Duodenal mucosa (tissue), 2 donors: ENCODE measurements around the gene SOCS4.
"Not testable (repeated sequence)": the region's sequence is repeated elsewhere in the genome, so short reads cannot be mapped to it uniquely, and the experiment has no call there.

Experiments
- H3K27ac ChIP-seq: one replicate; pipeline ENCODE4 v1.7.0; 2013; ENCODE audit warnings: low read depth, low read length
- H3K27me3 ChIP-seq, 2 donors: one replicate each; pipeline ENCODE4 v1.7.0; 2013; ENCODE audit warnings: low read length in 2 of 2, control low read depth in 1 of 2; ENCODE audit not compliant: insufficient read depth in 2 of 2, control insufficient read depth in 1 of 2
- H3K36me3 ChIP-seq, 2 donors: one replicate each; pipeline ENCODE4 v1.7.0; 2013; ENCODE audit warnings: low read length in 2 of 2, control low read depth in 1 of 2; ENCODE audit not compliant: insufficient read depth in 2 of 2, control insufficient read depth in 1 of 2
- H3K4me1 ChIP-seq, 2 donors: one replicate each; pipeline ENCODE4 v1.7.0; 2013; ENCODE audit warnings: low read length in 2 of 2, control low read depth in 1 of 2; ENCODE audit not compliant: insufficient read depth in 2 of 2, control insufficient read depth in 1 of 2
- H3K4me3 ChIP-seq, 2 donors: one replicate each; pipeline ENCODE4 v1.7.0; 2013; ENCODE audit warnings: low read length in 2 of 2, low read depth in 1 of 2
- H3K9ac ChIP-seq, 2 donors: one replicate each; pipeline ENCODE4 v1.7.0; 2013; ENCODE audit warnings: low read length in 2 of 2, low read depth in 1 of 2
- H3K9me3 ChIP-seq, 2 donors: one replicate each; pipeline ENCODE4 v1.7.0; 2013; ENCODE audit warnings: low read length in 2 of 2, control low read depth in 1 of 2; ENCODE audit not compliant: control insufficient read depth in 1 of 2

SOCS4 gene

DNA sequence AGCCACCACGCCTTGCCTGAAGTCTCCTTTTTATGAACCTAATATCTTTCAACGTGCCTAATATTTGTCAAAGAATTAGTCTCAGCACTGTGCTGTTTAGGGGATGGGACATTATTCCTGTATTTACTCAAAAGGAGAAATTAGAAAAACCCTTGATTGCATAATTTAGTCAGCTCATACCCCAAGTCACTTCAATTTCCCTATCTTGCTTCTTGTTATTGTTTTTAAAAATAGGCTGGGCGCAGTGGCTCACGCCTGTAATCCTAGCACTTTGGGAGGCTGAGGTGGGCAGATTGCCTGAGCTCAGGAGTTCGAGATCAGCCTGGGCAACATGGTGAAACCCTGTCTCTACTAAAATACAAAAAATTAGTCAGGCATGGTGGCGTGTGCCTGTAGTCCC lies 52.9 kb downstream of the SOCS4 start:
- H3K9me3 ChIP-seq, H3K27ac ChIP-seq: not testable (repeated sequence)

GRCh38 chr14:55084401-55085059 lies 57.5 kb downstream of the SOCS4 start:
- H3K4me3 ChIP-seq = no peak overlapping the region
- H3K9me3 ChIP-seq = no peaks in the 10 kb centered on the region
- H3K4me1 ChIP-seq = peaks cover 0 to 15% of the 10 kb centered on the region in 2 donors
- H3K27me3 ChIP-seq = no peaks in the 10 kb centered on the region
- no peak overlapping the region for H3K9ac ChIP-seq
- no peaks in the 10 kb centered on the region for H3K36me3 ChIP-seq
- no peak overlapping the region for H3K27ac ChIP-seq

More for the DNA sequence above, 52.9 kb downstream of the SOCS4 start:
- H3K4me3 ChIP-seq, H3K27me3 ChIP-seq, H3K9ac ChIP-seq, H3K36me3 ChIP-seq: not testable (repeated sequence)
- peaks cover 14 to 21% of the 10 kb centered on the region in 2 donors for H3K4me1 ChIP-seq

DNA sequence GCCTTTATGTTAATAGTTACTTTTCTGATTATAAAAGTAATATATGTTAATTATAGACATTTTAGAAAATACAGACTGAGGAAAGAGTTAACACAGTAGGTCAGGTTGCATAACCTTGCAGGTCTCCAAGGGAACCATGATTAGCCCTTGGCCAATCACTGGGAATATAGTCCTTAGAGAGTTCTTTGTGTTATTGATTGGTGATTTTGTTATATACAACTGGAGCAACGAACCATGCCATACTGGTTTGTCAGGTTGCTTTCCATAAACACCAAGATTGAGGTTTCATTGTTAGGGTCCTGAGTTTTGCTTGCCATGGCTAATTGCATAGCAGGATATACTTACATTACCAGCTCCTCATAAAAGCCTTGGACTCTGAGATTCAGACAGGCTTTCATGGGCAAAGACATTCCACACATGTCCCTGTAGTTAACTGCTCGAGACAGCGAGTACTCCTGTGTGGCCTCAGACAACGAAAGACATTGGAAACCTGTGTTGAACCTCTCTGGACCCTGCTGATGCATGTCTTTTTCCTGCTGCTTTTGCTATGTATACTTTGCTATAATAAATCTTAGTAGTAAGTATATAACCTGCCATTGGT lies 58.1 kb downstream of the SOCS4 start:
- Histone ChIP-seq H3K27ac (no peak overlapping the region), H3K36me3 (no peaks in the 10 kb centered on the region), H3K9me3 (no peaks in the 10 kb centered on the region), H3K4me3 (no peak overlapping the region), H3K4me1 (peaks cover 0 to 15% of the 10 kb centered on the region in 2 donors), H3K9ac (no peak overlapping the region), H3K27me3 (no peaks in the 10 kb centered on the region)

GRCh38 chr14:55086938-55087337 lies 59.9 kb downstream of the SOCS4 start:
- no peaks in the 10 kb centered on the region for H3K9me3 ChIP-seq
- no peak overlapping the region for H3K4me3 ChIP-seq
- no peaks in the 10 kb centered on the region for H3K27me3 ChIP-seq
- H3K27ac ChIP-seq = no peak overlapping the region
- no peaks in the 10 kb centered on the region for H3K36me3 ChIP-seq
- H3K4me1 ChIP-seq = peaks cover 4 to 27% of the 10 kb centered on the region in 2 donors
- no peak overlapping the region for H3K9ac ChIP-seq

GRCh38 chr14:55088356-55088755 lies 61.3 kb downstream of the SOCS4 start:
- Histone ChIP-seq H3K9me3 (no peaks in the 10 kb centered on the region), H3K36me3 (no peaks in the 10 kb centered on the region), H3K4me1 (peaks cover 15 to 38% of the 10 kb centered on the region in 2 donors), H3K27ac (no peak overlapping the region), H3K4me3 (no peak overlapping the region), H3K27me3 (no peaks in the 10 kb centered on the region), H3K9ac (no peak overlapping the region)

- Histone ChIP-seq H3K4me3 (no peak overlapping the region), H3K9me3 (no peaks in the 10 kb centered on the region), H3K27me3 (no peaks in the 10 kb centered on the region), H3K36me3 (no peaks in the 10 kb centered on the region), H3K9ac (peak overlapping the region in 1 of 2 donors; percentile 32), H3K27ac (no peak overlapping the region), H3K4me1 (peaks cover 18 to 28% of the 10 kb centered on the region in 2 donors)
These were observed 65.3 kb downstream of the SOCS4 start for GRCh38 chr14:55092341-55092740.

DNA sequence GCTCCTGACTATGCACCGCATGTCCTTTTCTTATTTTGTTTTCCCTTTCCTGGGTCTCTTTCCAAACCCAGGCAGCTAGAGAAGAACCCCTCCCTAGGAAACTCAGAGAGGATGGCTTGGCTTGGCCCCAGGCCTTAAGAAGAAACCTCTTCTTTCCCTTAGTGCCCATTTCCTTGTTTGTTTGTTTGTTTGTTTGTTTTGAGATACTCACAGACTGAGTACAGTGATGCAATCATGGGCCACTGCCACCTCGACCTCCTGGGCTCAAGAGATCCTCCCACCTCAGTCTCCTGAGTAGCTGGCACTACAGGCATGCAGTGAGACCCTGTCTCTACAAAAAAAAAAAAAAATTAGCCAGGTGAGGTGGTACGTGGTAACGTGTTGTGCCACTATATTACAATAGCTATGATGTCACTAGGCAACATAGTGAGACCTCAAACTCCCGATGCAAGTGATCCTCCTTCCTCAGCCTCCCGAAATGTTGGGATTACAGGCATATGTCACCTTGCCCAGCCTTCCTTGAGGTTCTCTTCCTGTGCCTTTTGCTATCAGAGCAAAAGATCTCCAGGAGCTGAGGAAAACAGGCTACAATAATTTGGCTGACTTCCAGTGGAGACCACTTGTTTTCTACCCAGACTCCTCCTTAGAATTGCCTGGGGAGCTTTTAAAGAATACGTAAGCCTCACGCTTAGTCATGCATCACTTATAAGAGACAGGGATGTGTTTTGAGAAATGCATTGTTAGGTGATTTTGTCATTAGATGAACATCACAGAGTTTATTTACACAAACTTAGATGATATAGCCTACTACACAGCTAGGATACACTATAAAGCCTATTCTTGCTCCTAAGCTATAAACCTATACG lies 67.5 kb downstream of the SOCS4 start:
- no peak overlapping the region for H3K4me3 ChIP-seq
- no peak overlapping the region for H3K27ac ChIP-seq
- H3K9me3 ChIP-seq = no peaks in the 10 kb centered on the region
- peaks cover 34 to 44% of the 10 kb centered on the region in 2 donors for H3K4me1 ChIP-seq
- no peak overlapping the region for H3K9ac ChIP-seq
- no peaks in the 10 kb centered on the region for H3K36me3 ChIP-seq
- no peaks in the 10 kb centered on the region for H3K27me3 ChIP-seq

DNA sequence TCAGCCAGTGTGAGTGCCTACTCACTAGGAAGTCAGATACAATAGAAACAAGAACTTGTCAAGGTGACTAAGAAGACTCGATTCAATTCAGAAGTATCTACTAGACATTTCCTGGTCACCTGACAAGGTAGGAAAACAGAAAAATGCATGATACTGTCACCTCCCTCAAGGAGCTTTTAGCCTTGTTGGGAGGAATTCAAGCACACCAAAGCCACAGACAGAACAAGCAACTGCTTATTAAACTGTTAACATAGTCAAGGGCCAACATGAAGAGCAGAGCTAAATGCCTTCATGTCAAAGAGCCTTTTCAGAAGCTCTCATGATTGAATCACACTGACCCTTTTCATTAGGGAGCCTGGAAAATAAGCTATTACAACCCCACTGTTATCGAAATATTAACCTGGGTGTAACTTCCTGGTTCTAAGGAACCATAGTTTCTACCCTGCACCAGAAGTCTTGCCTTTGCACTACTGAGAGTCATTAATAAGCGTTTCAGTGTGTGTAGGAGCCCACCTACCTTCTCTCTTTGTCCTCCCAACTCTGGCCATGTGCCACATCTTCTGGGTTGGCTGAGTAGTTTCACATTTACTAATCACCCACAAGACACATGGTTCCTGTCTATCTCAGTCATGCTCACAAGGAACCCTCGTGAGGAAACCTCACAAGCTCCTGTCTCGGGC lies 71.0 kb downstream of the SOCS4 start:
- Histone ChIP-seq H3K36me3 (no peaks in the 10 kb centered on the region), H3K9me3 (no peaks in the 10 kb centered on the region), H3K9ac (peak overlapping the region in 1 of 2 donors; percentile 30), H3K27me3 (no peaks in the 10 kb centered on the region), H3K27ac (peak overlapping the region; percentile 43), H3K4me1 (peaks cover 35 to 45% of the 10 kb centered on the region in 2 donors), H3K4me3 (peak overlapping the region in 1 of 2 donors; percentile 23)

DNA sequence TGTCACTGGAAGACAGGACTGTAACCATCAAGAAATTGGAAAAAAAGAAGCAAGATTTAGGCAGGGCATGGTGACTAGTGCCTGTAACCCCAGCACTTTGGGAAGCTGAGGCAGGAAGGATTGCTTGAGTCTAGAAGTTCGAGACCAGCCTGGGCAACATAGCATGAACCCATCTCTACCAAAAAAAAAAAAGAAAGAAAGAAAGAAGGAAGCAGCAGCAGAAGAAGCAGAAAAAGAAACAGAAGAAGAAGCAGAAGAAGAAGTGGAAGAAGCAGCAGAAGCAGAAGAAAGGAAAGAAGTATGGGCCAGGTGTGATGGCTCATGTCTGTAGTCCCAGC lies 71.5 kb downstream of the SOCS4 start:
- Histone ChIP-seq H3K4me1 (peaks cover 40 to 50% of the 10 kb centered on the region in 2 donors), H3K4me3 (peak overlapping the region in 1 of 2 donors; percentile 23), H3K9ac (peak overlapping the region in 1 of 2 donors; percentile 30), H3K27me3 (no peaks in the 10 kb centered on the region), H3K36me3 (no peaks in the 10 kb centered on the region), H3K27ac (no peak overlapping the region), H3K9me3 (no peaks in the 10 kb centered on the region)
